ENCODE results near the gene NCBP1. TPM values are rescaled to one million over a fixed set of nuclear protein-coding genes. Genes with fewer than 3 reads are reported as not detected.

The NCBP1 gene
- total and polyA plus RNA-seq, 9 donors = 8.6 to 32.0 (median 19.1) TPM

- Histone ChIP-seq H3K36me3 (no peaks in the 10 kb centered on the region), H3K4me1 (ENCODE audit: insufficient read depth) (no peaks in the 10 kb centered on the region), H3K27me3 (no peaks in the 10 kb centered on the region), H3K27ac (no peak overlapping the region), H3K9me3 (no peaks in the 10 kb centered on the region), H3K4me3 (no peak overlapping the region)
- intact Hi-C loops (cut with DNase I) = no loop called here
- TF ChIP-seq CTCF (IDR thresholded peaks at IDR 0.05) = no peak
- no peak for TF ChIP-seq POLR2A (IDR thresholded peaks at IDR 0.05)
- TF ChIP-seq EP300 (IDR thresholded peaks at IDR 0.05) = no peak
- DNase-seq = no peak
- 54 to 62% (median 55%) methylated on average over 2 of the region's 2 CpGs for WGBS, 3 donors
Measured at GRCh38 chr9:97722331-97722730, 88.7 kb downstream of the NCBP1 start.

Other genes starting within 250 kb of the NCBP1 start
- gene TDRD7, start 221.7 kb upstream of the NCBP1 start, total RNA-seq = 10 to 100 TPM in 3 of 7 donors, 1 to 10 TPM in 4; 9.0 to 13.0 (median 9.8) TPM
- 10 to 100 TPM in 1 of 2 donors, 1 to 10 TPM in 1; 7.4 to 15.6 TPM for gene TDRD7, start 221.7 kb upstream of the NCBP1 start, polyA plus RNA-seq
- 10 to 100 TPM; 37.1 to 76.9 (median 64.0) TPM for gene TMOD1, start 132.2 kb upstream of the NCBP1 start, total RNA-seq
- 10 to 100 TPM; 56.8 to 77.2 TPM for gene TMOD1, start 132.2 kb upstream of the NCBP1 start, polyA plus RNA-seq
- gene TSTD2, start 453 bp upstream of the NCBP1 start, total RNA-seq = 10 to 100 TPM; 11.4 to 32.2 (median 22.2) TPM
- gene TSTD2, start 453 bp upstream of the NCBP1 start, polyA plus RNA-seq = 10 to 100 TPM; 12.3 to 16.9 TPM
- 10 to 100 TPM; 13.7 to 23.6 (median 16.7) TPM for gene XPA, start 63.5 kb downstream of the NCBP1 start, total RNA-seq
- 10 to 100 TPM; 16.0 to 20.4 TPM for gene XPA, start 63.5 kb downstream of the NCBP1 start, polyA plus RNA-seq
- gene FOXE1, start 219.4 kb downstream of the NCBP1 start, total RNA-seq = not detected
- gene FOXE1, start 219.4 kb downstream of the NCBP1 start, polyA plus RNA-seq = not detected